Ascending aorta (tissue), 2 donors: Measurements from ENCODE around the gene MTMR12. TPM values are rescaled to one million over a fixed set of nuclear protein-coding genes. Genes with fewer than 3 reads are reported as not detected.
"Not testable (repeated sequence)": the region's sequence is repeated elsewhere in the genome, so short reads cannot be mapped to it uniquely, and the experiment has no call there.

Experiments
- DNase-seq, 2 donors: peaks; one replicate each; pipeline ENCODE4 v3.0.0-alpha.2; 2019; ENCODE audit warnings: low spot score in 2 of 2
- H3K27ac ChIP-seq, 2 donors: fragments of 200-600 bp; sonication (generic); one replicate each; pipeline ENCODE4 v1.5.1; 2016 to 2017; ENCODE audit warnings: mild to moderate bottlenecking in 1 of 2
- H3K27me3 ChIP-seq: fragments of 200-600 bp; sonication (generic); one replicate; pipeline ENCODE4 v1.5.1; 2017
- H3K36me3 ChIP-seq, 2 donors: fragments of 200-600 bp; sonication (generic); one replicate each; pipeline ENCODE4 v1.5.1; 2016
- H3K4me1 ChIP-seq, 2 donors: fragments of 200-600 bp; sonication (generic); one replicate each; pipeline ENCODE4 v1.5.1; 2016 to 2017; ENCODE audit warnings: mild to moderate bottlenecking in 1 of 2
- H3K4me3 ChIP-seq, 2 donors: fragments of 200-600 bp; sonication (generic); one replicate each; pipeline ENCODE4 v1.5.1; 2016 to 2017; ENCODE audit warnings: mild to moderate bottlenecking in 1 of 2
- H3K9me3 ChIP-seq, 2 donors: fragments of 200-600 bp; sonication (generic); one replicate each; pipeline ENCODE4 v1.5.1; 2016
- intact Hi-C: fragments of 100-400 bp; cut with DNase I; formaldehyde crosslinking; loops from one replicate; pipeline ENCODE4 v1.15.1; 2023
- total RNA-seq: library from RNA; depleted of rRNA; stranded (reverse); fragments of >200 nt; gene quantifications from one replicate; pipeline ENCODE4 v1.1.0, GENCODE V29; 2016
- TF ChIP-seq, protein P1 (sequence below), 3 experiments: fragments of 200-600 bp in 2 of 3; fragments of 450-650 bp in 1 of 3; sonication (generic) in 2 of 3; IDR thresholded peaks; one replicate each; pipeline ENCODE4 v1.5.1; 2016 to 2019; ENCODE audit warnings: antibody characterized with exemption in 3 of 3, mild to moderate bottlenecking in 1 of 3, moderate library complexity in 1 of 3

MTMR12 gene
- total RNA-seq, 1 donor from 2014 or later: 19.5 TPM

DNA sequence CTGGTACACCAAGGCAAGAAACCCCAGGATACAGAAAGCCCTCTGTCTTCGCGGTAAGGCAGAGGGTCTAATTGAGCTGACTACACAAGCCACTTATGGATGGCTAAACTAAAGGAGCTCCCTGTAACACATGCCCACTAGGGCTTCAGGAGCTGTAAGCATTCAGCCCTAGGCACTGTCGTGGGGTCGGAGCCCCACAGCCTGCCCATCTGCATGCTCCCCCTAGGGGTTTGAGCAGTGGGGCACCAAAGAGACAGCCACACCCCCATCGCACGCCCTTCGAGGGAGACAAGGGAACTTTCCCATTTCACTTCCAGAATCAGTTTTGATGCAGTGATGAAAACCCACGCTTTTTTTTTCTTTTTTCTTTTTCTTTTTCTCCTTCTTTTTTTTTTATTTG, 11.0 kb upstream of the MTMR12 start:
- Histone ChIP-seq H3K27ac (no peak overlapping the region), H3K4me1 (no peaks in the 10 kb centered on the region), H3K36me3 (no peaks in the 10 kb centered on the region), H3K27me3 (no peaks in the 10 kb centered on the region), H3K9me3 (no peaks in the 10 kb centered on the region), H3K4me3 (no peak overlapping the region)
- intact Hi-C loops: no loop called here
- no peak for DNase-seq
- TF ChIP-seq, protein P1, sequence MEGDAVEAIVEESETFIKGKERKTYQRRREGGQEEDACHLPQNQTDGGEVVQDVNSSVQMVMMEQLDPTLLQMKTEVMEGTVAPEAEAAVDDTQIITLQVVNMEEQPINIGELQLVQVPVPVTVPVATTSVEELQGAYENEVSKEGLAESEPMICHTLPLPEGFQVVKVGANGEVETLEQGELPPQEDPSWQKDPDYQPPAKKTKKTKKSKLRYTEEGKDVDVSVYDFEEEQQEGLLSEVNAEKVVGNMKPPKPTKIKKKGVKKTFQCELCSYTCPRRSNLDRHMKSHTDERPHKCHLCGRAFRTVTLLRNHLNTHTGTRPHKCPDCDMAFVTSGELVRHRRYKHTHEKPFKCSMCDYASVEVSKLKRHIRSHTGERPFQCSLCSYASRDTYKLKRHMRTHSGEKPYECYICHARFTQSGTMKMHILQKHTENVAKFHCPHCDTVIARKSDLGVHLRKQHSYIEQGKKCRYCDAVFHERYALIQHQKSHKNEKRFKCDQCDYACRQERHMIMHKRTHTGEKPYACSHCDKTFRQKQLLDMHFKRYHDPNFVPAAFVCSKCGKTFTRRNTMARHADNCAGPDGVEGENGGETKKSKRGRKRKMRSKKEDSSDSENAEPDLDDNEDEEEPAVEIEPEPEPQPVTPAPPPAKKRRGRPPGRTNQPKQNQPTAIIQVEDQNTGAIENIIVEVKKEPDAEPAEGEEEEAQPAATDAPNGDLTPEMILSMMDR (IDR thresholded peaks at IDR 0.05): no peak

DNA sequence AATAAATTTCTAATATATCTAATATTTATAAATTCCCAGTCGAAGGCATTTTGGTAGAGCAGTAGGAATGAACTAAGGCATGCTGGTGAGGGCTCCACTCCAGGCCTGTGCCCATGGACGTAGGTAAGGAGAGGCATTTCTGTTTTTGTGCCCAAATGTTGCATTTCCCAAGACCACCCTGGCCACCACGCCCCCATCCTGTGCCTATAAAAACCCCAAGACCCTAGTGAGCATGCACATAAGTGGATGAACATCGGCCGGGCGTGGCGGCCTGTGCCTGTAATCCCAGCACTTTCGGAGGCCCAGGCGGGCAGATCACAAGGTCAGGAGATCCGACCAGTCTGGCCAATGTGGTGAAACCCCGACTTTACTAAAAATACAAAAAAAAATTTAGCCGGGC, 10.1 kb upstream of the MTMR12 start:
- intact Hi-C loops: no loop called here
- Histone ChIP-seq H3K36me3 (no peaks in the 10 kb centered on the region), H3K27ac (no peak overlapping the region), H3K9me3 (no peaks in the 10 kb centered on the region), H3K4me3 (no peak overlapping the region), H3K4me1 (no peaks in the 10 kb centered on the region), H3K27me3 (no peaks in the 10 kb centered on the region)
- no peak for DNase-seq
- TF ChIP-seq, protein P1 (IDR thresholded peaks at IDR 0.05): no peak

DNA sequence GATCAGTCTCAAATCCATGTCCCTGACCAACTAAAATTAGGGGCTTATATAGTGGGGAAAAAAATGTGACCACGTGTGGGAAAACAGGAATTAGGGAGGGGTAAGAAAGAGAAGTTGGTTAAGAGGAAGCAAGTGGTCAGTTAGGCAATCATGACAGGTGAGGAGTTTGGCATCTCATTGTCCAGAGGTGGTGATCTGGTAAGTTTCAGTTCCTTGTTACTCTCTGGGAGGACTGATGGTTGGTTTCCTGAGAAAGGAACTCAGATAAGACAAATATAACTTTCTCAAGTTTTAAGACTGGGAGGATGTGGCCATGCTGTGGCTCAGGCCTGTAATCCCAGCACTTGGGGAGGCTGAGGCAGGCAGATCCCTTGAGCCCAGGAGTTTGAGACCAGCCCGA, 9.0 kb upstream of the MTMR12 start:
- H3K36me3 ChIP-seq, H3K4me1 ChIP-seq, H3K27me3 ChIP-seq, H3K27ac ChIP-seq, DNase-seq, H3K9me3 ChIP-seq, intact Hi-C loops, H3K4me3 ChIP-seq: not testable (repeated sequence)

DNA sequence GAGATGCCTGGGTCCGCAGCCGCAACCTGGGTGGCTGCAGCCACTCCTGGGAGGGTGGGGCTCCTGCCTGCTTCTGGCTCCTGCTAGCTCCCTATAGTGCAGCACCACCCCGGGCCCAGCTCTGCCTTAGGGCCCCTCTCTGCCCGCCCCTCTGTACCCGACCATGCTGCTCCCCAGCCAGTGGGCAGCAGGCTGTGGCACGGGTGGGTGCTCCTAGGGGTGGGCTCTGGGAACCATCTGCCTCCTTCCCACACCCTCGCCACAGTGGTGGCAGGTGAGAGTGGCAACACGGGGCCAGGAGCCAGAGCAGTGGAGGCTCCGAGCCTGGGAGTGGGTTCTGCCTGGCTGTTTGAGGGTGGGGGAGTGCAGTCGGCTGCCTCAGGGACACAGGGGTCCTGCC, 7.8 kb upstream of the MTMR12 start:
- no peaks in the 10 kb centered on the region for H3K36me3 ChIP-seq

GRCh38 chr5:32319926-32320543, 7.3 kb upstream of the MTMR12 start:
- Histone ChIP-seq H3K9me3 (no peaks in the 10 kb centered on the region), H3K27ac (no peak overlapping the region), H3K4me3 (no peak overlapping the region), H3K36me3 (no peaks in the 10 kb centered on the region), H3K4me1 (no peaks in the 10 kb centered on the region), H3K27me3 (no peaks in the 10 kb centered on the region)
- no peak for DNase-seq
- intact Hi-C loops: no loop called here
- TF ChIP-seq, protein P1 (IDR thresholded peaks at IDR 0.05): no peak

More for the DNA sequence above, 7.8 kb upstream of the MTMR12 start:
- no peak overlapping the region for H3K4me3 ChIP-seq
- TF ChIP-seq, protein P1 (IDR thresholded peaks at IDR 0.05): no peak
- H3K27me3 ChIP-seq: no peaks in the 10 kb centered on the region
- intact Hi-C loops: no loop called here
- H3K4me1 ChIP-seq: no peaks in the 10 kb centered on the region
- H3K27ac ChIP-seq: no peak overlapping the region
- no peak for DNase-seq
- no peaks in the 10 kb centered on the region for H3K9me3 ChIP-seq

DNA sequence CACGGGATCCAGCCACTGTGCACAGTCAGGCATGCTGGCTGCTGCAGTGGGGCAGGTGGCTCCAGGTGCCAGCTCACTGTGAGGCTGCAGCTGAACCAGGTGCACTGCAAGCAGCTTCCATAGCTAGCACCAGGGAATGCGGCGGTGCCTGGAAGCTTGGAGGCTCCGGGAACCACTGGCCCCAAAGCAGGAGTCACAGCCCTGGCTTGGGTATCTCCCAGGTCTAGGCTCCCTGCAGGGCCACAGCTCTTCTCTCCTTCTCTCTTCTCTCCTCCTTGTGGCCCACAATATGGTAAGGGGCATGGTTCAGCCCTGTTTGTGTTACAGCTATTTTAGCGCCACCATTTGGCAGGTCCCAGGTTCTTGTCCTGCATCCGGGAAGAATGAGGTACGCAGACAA, 6.7 kb upstream of the MTMR12 start:
- Histone ChIP-seq H3K4me3 (no peak overlapping the region), H3K4me1 (no peaks in the 10 kb centered on the region), H3K36me3 (no peaks in the 10 kb centered on the region), H3K27me3 (no peaks in the 10 kb centered on the region), H3K27ac (no peak overlapping the region), H3K9me3 (no peaks in the 10 kb centered on the region)
- TF ChIP-seq, protein P1 (IDR thresholded peaks at IDR 0.05): no peak
- intact Hi-C loops: no loop called here
- DNase-seq: no peak
